SU-DHL-6 (cell line): ENCODE results near the gene ARHGAP30.

Experiments used
- EZH2phosphoT487 ChIP-seq: fragments of 200-600 bp; sonication (generic), shearing (Covaris generic); conservative IDR thresholded peaks from 2 replicates; pipeline ENCODE4 v1.6.1; 2018; ENCODE audit warnings: mild to moderate bottlenecking, antibody characterized with exemption, low read length, moderate library complexity, mixed read lengths
- TF ChIP-seq, protein P1 (sequence below): fragments of 200-600 bp; sonication (generic); IDR thresholded peaks from one replicate; pipeline ENCODE4 v1.5.1; 2017; ENCODE audit warnings: antibody characterized with exemption, mild to moderate bottlenecking, low read length, moderate library complexity; ENCODE audit not compliant: insufficient read depth, poor library complexity, severe bottlenecking

DNA sequence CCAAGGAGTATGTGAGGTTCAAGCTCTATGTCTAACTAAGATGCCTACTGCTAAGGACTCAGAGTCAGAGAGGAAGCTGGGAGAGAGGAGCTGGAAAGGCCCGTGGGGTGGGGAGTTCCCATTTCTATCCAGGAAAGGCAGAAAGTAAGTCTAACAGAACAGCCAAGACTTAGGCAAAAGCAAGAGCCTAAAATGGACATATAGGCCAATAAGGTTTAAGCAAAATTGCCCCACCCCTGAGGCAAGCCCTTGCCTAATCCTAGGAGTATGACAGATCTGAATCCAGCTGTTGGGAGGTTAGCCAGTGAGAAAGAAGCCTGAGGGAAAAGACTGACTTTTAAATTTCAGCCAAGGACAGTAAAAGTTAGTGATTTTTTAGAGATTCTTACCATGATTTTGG, 26.8 kb upstream of the ARHGAP30 start:
- TF ChIP-seq, protein P1, sequence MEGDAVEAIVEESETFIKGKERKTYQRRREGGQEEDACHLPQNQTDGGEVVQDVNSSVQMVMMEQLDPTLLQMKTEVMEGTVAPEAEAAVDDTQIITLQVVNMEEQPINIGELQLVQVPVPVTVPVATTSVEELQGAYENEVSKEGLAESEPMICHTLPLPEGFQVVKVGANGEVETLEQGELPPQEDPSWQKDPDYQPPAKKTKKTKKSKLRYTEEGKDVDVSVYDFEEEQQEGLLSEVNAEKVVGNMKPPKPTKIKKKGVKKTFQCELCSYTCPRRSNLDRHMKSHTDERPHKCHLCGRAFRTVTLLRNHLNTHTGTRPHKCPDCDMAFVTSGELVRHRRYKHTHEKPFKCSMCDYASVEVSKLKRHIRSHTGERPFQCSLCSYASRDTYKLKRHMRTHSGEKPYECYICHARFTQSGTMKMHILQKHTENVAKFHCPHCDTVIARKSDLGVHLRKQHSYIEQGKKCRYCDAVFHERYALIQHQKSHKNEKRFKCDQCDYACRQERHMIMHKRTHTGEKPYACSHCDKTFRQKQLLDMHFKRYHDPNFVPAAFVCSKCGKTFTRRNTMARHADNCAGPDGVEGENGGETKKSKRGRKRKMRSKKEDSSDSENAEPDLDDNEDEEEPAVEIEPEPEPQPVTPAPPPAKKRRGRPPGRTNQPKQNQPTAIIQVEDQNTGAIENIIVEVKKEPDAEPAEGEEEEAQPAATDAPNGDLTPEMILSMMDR, result no peak
- no peak for TF ChIP-seq EZH2phosphoT487
